ENCODE data around the gene SUPT20H. TPM values are rescaled to one million over a fixed set of nuclear protein-coding genes. Genes with fewer than 3 reads are reported as not detected.

The SUPT20H gene
- 10 to 100 TPM; 48.2 to 59.9 TPM for total RNA-seq

DNA sequence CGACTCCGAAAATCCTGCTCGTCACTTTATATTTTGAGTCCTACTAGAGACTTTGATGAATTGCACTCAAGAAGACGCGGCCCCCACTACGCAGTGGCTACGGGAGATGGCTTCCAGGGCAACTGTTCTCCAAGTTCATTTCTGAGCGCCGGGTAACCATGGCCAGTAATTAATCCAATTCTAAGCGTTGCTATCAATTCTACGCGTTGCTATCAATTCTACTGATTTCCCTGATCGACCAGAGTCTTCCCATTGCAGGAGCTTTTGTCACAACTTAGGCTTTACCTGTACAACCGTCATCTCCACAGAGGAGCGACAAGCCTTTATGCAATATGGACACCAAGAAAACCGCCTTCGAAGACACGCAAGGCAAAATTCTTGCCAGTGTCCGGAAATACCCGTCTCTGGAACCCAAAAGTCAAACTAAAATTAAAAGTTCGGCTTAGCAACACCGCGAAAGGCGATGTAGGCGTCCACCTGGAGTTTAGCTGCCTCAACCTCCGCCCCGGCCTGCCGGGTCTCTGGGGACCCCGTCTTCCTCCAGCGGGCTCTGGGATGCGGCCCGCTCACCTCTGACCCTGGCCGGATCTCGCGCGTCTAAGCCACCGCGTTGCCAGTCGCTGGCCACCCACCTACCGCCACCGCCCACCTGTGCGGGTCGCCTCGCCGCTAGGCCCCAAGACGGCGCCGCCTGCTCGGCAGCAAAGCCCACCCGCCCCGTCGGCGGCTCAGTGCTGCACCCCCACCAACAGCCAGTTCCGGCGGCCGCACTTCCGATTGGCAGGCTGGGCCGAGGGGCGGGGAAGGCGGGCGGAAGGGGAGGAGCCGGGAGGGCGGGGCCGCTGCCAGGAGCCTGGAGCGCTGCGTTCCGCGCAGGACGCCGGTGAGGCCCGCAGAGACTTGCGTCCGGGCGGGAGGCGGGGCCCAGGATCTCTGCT lies at the start of gene SUPT20H:
Gene SUPT20H (minus strand): TSS at position 779 of the 938 bp plus-strand sequence. CDS start 8,198 bp downstream, outside the sequence.

DNA sequence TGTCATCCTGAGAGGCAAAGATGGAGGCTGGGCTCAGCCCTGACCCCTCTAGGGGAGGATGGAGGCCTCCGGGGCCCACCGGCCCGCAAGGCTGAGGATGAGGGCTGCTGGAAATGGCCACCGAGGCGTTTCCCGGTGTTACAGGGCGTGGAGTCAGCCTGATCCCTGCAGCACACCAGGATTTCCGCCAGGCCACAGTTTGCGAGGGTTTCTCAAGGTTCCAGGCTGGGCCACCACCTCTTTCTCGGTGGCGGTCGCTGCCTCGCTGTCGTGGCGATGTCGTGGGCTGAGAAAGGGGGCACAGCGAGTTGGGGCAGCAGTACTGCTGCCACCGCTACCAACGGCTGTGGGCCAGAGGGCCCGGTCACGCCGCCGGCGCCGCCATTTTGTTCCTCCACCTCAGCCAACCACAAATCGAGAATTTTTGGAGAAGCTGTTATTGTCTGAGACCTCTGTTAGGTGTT lies 45.8 kb upstream of the SUPT20H start, which contains the start of gene CSNK1A1L:
Gene CSNK1A1L (minus strand): TSS at position 414 of the 464 bp plus-strand sequence. CDS start 408 bp downstream, at position 6.

DNA sequence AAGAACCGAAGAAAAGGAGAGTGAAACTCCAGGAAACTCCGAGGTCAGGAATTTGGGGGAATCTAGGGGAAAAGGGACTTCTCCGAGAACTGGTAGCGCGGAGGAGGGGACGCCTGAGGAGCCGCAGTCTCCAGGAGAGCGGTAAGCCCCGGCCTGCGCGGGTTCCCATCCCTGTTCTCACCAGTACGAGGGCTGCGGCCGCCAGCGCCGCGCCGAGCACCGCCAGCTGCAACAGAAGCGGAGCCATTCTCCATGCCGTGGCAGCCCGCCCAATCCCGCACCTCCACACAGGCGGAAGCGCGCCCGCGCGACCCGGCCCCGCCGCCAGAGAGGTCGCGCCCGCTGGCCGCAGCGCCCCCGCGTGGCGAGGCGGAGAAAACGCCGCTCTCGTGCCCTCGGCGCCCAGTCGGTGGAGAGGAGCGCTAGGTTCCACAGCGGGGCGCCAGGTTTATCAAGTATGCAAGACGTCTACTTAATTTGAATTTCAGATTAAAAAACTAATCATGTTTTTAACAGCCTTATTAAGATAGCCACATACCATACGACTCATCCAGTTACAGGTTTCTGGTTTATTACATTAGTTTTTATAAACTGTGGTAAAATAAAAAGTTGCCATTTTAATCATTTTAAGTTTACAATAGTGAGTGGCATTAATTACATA lies 60.3 kb downstream of the SUPT20H start, which contains the start of gene ALG5:
Gene ALG5 (minus strand): TSS at position 287 of the 661 bp plus-strand sequence. CDS start 40 bp downstream, at position 247.

Other genes starting within 250 kb of the SUPT20H start
- 1 to 10 TPM in 1 of 2 donors, under 1 TPM in 1; 1.00 to 1.7 TPM for gene RFXAP, start 240.5 kb downstream of the SUPT20H start, total RNA-seq
- gene SMAD9, start 139.4 kb downstream of the SUPT20H start, total RNA-seq, result under 1 TPM; 0.34 to 0.67 TPM
- gene ALG5, start 60.3 kb downstream of the SUPT20H start, total RNA-seq, result 10 to 100 TPM; 42.0 to 48.6 TPM
- gene EXOSC8, start 58.9 kb downstream of the SUPT20H start, total RNA-seq, result 10 to 100 TPM; 23.4 to 56.3 TPM
- not detected for gene CSNK1A1L, start 46.0 kb upstream of the SUPT20H start, total RNA-seq